ENCODE data around the gene UCMA.
"Not testable (repeated sequence)": the region's sequence is repeated elsewhere in the genome, so short reads cannot be mapped to it uniquely, and the experiment has no call there.

UCMA gene, protein sequence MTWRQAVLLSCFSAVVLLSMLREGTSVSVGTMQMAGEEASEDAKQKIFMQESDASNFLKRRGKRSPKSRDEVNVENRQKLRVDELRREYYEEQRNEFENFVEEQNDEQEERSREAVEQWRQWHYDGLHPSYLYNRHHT
- 0 reads per million in 4 experiments for total RNA-seq

DNA sequence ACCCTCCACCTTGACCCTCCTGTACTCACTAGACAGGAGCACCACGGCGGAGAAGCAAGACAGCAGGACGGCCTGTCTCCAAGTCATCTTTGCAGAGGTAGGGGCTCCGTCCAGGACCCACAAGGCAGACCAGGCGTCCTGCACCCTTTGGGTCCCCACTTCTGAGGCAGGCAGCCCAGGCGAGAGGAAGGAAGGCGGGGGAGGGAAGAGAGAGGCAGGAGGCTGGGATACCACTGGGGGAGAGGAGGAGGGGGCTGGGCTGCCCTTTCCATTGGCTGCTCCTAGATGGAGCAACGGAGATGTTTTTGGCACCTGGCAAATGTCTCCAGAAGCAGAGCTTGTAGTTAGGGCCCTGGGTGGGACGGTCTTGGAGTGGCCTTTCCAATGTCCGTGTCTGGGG is at the start of gene UCMA:
TSS of gene UCMA (minus strand) at position 203 of the 400 bp plus-strand sequence. CDS start at position 87, 116 bp downstream.
- no peak for DNase-seq

DNA sequence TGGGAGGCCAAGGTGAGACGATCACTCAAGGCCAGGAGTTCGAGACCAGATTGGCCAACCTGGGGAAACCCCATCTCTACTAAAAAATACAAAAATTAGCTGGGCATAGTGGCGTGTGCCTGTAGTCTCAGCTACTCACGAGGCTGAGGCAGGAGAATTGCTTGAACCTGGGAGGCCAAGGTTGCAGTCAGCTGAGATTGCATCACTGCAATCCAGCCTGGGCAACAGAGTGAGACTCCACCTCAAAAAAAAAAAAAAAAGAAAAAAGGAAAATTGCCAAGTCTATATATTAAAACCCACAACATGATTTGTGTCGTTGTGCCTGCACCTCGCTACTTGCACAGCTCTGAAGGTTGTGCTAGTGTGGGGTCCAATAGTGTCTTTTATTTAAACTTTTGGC is 48.2 kb upstream of the UCMA start:
- not testable (repeated sequence) for DNase-seq

DNA sequence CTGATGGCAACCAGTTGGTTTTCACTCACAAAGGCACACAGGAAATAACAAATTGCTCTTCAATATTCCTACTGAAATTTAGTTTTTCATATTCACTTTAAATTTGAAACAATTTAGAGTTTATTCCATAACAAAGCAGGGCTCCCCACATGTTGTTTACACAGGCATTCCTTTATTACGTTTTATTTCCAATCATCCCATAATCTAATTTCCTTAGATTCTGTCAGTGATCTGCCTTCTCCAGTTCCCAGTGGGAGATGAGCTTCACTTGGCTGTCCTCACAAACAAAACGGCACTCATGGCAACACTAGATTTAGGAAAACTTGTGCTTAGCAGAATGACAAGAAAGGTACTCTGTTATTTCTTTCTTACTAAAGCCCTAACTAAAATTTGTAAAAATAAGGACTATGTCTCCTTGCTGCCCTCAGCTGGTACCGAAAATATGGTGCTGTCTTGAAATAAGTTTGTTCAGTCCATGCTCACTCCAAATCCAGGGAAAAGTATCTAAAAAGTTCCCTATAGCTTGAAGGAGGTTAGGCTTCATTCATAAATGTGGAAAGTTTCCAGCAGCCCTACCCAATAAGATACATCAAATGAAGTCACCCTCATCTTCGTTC is 42.7 kb upstream of the UCMA start:
- DNase-seq, result no peak

DNA sequence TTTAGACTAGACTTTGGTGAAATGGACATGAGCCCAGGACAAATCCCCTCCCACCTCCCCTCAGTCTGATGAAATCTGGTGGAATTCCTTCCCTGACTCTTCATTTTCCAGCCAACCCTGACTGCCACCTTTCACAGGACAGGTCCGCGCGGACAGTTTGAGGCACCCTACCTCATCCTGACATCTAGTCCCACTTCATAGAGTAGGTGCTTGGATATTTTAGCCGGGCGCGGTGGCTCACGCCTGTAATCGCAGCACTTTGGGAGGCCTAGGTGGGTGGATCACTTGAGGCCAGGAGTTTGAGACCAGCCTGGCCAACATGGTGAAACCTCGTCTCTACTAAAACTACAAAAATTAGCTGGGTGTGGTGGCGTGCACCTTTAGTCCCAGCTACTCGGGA is 42.0 kb upstream of the UCMA start:
- not testable (repeated sequence) for DNase-seq

DNA sequence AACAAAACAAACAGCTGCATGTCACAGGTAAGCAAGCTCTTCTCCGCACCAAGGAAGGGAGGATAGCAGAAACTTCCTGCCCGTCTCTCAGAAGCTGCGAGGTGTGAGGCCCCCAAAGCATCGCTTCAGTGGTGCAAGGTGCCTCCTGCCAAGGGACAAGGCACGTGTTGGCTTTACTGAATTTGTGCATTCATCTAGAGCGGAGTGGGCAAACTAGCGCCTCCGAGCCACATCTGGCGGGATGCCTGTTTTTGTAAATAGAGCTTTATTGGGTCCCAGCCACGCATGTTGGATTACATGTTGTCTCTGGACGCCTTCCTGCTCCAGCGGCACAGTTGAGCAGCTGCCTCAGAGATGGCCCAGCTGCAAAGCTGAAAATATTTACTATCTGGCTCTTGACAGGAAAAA is 38.0 kb upstream of the UCMA start:
- no peak for DNase-seq

DNA sequence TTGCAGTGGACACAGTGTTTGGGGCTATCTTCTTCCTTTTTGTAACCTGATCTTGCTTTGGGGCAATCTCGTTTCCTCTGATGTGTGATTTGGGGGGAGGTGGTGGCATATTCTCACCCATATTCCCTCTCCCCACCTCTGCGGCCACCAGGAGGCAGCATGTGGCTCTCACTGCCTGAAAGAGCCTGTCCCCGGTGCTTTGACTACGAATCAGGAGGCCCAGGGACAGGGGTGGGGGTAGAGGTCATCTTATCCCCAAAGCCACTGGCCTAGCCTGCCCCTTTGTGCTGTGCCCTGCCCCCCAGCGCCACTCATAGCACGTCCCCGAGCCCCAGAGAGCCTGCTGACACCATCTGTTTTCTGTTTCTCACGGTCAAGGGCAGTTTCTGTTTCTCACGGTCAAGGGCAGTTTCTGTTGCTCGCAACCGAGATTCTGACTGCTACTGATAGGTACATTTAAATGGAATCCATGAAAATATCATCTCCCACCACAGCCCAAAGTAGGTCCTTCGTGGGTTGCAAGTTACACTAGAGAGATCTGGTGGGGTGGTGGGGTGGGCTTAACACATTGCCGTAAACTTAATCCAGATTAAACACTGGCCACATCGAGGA is 37.5 kb upstream of the UCMA start:
- DNase-seq, result peak; percentile 39

DNA sequence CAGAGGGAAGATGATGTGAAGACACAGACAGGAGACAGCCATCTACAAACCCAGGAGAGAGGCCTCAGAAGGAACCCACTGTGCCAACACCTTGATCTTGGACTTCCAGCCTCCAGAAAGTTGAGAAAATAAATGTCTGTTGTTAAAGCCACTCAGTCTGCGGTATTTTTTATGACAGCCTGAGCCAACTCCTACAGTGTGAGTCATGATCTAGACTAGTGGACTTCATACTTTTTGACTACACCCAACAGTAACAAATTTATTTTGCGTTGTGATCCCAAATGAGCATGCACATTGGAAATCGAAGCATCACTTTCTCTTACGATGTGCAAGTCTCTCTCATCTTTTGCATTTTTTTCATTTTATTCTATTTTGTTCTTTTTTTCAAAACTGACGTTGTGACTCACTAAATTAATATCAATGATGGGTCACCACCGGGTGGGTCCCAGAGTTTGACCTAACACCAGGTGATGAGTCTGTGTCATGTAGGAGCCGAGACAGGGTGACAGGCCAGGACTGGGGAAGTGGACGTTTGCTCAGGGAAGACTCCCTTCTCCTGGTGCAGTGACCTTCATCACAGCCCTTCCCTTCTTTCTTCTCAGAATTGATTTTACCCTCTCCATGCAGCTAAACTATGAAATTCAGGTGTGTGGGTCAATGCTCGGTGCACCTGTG is 36.8 kb upstream of the UCMA start:
- no peak for DNase-seq

DNA sequence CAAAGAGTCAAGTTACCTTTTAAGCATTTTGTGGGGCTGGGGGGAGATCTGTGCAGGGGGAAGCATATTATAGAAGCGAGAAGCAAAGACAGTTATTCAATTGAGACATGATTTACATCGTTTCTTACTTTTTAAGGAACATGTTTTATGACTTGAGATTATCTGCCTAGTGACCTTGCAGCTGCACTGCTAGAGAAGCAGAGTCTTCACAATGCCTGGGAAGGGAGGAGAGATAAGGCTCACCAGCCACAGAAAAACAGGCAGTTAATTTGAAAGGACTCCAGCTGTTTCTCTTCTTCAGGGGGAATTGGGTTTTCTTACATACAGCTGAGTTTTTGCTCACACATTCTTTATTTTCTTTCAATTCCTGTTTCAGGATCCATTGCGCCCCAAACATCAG is 34.7 kb upstream of the UCMA start:
- no peak for DNase-seq

DNA sequence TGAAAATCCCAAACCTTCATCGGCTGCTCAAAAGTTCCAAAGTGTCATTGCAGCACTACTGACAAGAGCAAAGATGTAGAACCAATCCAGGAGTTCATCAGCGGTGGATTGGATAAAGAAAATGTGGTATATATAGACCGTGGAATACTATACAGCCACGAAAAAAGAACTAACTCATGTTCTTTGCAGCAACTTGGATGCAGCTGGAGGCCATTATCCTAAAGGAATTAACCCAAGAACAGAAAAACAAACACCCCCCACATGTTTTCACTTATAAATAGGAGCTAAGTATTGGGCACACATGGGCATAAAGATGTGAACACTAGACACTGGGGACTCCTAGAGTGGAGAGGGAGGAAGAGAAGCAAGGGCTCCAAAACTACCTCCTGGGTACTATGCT is 34.1 kb upstream of the UCMA start:
- DNase-seq, result no peak

DNA sequence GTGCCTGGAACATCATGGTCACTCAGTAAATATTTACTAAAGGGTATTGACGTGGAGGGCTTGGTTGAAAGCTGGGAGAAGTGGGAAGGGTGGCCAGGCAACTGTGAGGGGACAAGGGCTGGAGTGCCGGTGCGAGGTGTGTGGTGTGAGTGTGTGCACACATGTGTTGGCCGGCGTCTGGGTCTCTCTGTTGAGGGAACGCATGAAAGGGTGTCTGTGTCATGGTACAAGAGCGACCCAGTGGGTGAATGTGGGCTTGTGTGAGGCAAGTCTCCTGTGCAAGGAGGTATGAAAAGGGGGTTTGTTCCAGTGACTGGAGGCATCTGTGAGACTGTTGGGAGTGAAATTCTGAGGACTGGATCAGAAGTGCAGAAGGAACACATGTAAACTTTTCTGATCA is 29.4 kb upstream of the UCMA start:
- no peak for DNase-seq

DNA sequence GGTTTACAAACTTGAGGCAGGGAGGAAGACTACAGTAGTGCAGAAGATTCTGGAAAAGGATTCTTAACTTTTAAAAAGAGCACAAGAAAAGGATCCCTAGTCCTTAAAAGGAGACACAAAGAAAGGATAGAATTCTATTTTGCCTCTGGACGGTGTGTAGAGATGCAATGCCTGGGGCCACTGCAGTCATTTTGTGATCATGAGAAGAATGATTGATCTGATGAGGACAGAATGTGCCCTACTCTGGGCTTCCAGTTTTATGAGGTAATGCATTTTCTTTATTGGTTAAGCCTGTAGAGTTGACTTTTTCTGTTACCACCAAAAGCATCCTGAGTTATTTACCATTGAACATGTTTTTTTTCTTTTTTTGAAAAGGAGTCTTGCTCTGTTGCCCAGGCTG is 28.3 kb upstream of the UCMA start:
- no peak for DNase-seq

DNA sequence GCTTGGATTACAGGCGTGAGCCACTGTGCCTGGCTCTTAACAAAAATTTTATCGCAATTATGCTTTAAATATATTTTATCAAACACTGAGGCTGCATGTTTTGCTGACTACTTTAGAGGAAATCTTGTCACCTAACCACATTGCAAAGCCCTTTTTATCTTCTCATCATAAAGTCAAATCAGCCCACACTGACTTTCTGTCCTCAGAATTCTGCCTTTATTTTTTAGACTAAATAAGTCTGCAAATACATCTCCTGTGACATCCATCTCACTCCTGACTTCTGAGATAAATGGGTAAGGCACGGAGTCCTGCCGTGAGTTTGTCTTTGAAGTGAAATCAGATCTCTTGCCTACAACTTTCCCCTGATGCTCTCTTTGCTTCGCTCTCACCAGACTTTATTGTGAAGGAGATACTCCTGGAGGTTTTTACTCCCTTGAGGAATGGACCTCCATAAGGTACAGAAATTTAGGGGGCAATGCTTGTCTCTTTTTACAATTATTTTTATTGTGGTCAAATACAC is 23.5 kb upstream of the UCMA start:
- DNase-seq, result no peak

DNA sequence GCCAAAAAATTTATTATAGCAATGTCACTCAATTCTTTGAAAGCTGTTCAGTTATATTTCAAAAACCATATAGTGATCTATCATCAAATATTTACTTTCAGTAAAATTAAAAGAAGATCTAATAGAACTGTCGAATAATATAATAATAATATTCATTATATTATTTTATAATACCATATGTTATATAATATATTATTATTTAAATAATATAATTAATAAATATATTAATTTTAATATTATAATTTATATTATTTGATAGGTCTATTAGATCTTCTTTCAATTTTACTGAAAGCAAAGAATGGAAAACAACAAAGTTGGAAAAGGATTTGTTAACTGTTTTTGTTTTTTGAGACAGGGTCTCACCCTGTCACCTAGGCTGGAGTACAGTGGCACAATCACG is 22.5 kb upstream of the UCMA start:
- DNase-seq, result no peak

DNA sequence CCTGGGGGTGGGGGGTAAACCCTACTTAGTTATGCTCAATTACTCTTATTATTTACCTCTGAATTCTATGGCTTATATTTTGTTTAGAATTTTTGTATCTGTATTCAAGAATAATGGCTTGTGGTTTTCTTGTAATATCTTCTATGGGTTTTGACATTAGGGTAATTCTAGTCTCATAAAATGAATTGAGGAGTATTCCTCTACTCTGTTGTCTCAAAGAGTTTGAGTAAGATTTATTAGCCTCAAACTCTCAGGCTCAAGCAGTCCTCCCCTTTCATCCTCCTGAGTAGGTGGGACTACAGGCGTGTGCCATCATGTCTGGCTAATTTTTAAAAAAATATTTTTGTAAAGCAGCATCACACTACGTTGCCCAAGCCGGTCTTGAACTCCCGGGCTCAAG is 19.6 kb upstream of the UCMA start:
- no peak for DNase-seq

DNA sequence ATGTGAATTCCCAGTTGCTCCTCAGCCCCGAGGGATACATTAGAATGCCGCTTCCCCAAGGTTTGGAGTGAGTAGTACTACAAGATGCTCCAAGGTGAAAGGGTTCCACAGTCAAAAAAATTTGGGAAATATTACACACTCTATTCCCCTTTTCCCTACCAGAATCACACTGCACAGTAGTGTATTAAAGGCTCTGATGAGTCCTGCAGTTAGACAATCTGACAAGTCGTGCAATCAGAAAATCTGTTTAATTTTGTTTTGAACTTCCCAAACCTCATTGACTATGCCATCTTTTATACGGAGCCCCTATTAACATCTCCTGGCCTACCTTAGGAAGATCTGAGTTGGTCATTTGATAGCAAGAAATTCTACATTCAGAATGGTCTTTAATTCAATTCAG is 13.6 kb upstream of the UCMA start:
- DNase-seq, result no peak

DNA sequence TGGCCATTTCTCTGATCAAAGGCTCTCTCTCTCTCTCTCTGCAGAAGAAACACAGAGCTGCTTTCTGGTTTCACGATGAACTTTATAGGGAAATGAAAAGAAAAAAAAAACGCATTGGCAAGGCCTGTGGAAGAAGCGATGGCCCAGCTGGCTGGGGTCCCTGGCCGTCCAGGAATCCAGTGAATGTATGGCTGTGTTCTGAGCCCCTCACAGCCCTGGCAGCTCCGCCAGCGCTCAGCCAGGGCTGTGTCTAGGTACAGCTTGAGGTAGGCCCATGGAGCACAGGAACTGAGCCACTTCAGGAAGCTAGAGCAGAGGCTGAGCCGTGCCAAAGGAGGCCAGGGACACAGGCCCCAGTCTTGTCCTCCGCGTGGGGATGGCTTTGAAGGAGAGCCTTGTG is 13.1 kb upstream of the UCMA start:
- DNase-seq, result no peak

DNA sequence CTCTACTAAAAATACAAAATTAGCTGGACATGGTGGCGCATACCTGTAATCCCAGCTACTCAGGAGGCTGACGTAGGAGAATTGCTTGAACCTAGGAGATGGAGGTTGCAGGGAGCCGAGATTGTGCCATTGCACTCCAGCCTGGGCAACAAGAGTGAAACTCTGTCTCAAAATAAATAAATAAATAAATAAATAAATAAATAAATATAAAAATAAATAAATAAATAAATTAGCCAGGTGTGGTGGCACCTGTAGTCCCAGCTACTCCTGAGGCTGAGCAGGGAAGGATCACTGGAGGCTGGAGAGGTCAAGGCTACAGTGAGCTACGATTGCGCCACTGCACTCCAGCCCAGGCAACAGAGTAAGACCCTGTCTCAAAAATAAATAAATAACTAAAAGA is 8.1 kb upstream of the UCMA start:
- not testable (repeated sequence) for DNase-seq

DNA sequence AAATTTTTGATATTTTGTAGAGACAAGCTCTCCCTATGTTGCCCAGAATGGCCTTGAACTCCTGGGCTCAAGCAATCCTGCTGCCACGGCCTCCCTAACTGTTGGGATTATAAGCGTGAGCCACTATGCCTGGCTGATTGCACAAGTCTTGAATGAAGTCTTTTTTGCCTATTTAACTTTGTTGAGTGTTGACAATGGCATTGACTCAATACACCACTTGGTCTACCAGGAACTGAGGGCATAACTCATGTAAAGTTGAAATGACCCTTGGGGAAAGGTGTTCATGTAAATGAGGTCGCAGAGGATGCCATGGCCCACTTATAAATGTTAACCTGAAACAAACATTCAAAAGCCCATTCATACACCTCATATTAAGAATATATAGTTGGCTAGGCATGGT is 7.4 kb upstream of the UCMA start:
- DNase-seq, result no peak

DNA sequence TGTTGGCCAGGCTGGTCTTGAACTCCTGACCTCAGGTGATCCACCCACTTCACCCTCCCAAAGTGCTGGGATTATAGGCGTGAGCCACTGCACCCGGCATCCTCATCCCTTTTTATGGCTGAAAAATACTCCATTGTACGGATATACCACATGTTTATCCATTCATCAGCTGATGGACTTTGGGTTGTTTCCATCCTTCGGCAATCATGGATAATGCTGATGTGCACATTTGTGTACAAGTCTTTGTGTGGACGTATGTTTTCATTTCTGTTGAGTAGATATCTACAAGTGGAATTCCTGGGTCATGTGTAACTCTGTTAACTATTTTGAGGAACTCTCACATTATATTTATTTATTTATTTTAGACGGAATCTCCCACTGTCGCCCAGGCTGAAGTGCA is 5.7 kb upstream of the UCMA start:
- no peak for DNase-seq

DNA sequence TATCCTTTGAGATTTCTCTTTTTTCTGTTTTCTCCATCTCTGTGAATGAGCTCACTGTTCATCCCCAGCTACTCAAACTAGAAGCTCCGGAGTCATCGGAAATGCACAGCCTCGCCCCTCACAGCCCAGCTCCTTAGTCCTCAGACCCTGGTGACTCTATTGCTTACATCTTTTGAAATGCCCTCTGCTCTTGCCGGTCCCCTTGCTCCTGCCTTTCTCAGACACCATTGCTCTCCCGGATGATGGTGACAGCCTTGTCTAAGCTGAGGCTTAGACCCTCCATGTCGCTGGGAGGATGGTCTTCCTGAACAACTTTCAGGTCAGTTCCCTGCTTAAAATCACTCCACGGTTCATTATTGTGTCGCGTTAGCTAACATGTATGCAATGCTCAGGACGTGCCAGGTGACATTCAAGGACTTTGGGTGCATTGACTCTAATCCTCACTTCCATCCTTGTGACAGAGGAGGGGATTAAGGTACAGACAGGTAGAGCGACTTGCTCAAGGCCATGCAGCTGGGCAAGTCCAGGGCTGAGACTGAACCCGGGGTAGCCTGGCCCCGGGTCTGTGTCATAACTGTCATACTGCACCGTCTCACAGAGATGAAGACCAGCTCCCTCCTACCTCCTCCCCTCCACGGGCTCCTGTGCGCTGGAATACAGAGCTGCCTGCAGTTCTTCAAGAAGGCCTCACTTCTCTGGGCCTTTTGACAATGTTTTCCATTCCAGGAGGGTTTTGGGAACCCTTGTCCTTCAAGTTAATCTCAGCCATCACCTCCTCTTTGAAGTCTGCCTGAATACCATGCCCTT is 4.3 kb upstream of the UCMA start:
- DNase-seq, result no peak

DNA sequence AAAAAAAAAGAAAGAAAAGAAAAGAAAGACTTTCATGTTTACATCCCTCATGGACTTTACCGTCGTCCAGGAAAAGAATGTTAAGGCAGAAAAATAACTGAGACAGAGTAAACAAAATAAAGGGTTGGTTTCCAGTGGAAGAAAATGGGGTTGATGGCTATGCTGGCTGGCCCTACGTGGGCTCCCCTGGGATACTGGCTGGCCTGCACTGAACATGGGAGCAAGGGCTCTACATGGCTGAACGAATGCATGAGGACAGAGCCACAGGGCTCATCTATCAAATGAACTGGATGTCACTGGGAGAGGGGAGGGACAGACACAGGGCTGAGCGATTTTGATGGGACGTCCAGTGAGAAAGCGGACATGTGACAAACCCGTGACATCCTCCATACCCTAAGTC is 2.5 kb upstream of the UCMA start:
- DNase-seq, result no peak

DNA sequence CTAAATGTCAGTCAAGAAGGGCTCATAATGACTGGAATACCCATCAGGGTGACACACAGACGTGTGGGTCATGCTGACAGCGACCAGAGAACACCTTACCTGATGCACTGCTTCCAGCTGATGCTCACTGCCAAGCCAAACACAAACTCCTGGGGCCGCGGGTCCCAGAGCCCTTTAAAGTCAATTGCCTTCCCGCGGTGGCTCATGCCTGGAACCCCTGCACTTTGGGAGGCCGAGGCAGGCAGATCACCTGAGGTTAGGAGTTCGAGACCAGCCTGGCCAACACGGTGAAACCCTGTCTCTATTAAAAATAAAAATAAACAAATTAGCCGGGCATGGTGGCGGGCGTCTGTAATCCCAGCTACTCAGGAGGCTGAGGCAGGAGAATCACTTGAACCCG is 562 bp upstream of the UCMA start:
- DNase-seq, result not testable (repeated sequence)

DNA sequence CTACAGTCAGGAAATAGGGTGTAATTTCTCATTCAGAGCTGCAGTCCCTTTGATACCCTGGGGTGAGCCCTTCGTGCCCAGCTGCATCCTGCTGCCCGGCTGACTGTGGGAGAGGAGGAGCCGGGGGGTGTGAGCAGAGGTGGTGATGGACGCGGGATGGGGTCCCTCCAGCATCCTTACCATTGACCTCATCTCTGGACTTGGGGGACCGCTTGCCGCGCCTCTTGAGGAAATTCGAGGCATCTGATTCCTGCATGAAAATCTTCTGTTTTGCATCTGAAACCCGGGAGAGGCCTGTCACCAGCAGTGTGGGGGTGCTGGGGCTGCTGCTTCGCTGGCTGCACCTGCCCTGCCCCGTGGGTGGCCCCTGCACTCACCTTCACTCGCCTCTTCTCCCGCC is 816 bp downstream of the UCMA start:
- no peak for DNase-seq
